ENCODE data around the gene DBF4B.

DBF4B gene

GRCh38 chr17:44794851-44795413, 86.5 kb downstream of the DBF4B start:
- peak; percentile 87 for DNase-seq (ENCODE audit: insufficient read length, low spot score)
- FAIRE-seq = peak; percentile 92

DNA sequence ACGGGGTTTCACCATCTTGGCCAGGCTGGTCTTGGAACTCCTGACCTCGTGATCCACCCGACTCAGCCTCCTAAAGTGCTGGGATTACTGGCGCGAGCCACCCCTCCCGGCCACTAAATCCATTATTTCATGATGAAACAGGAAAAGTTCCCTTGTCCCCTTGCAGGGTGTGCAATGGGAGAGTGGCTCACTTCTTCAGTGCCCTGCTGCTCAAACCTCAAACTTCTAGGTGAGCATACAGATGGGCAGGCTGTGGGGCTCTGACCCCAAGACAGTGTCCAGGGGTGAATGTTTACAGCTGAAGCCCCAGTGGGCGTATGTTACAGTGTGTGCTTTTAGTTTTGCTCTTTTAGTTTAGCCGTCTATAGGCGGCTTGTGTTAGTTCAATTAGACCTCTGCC, 87.0 kb downstream of the DBF4B start:
- no peak for DNase-seq (ENCODE audit: insufficient read length, low spot score)
- FAIRE-seq = peak; percentile 84

- DNase-seq (ENCODE audit: insufficient read length, low spot score) = no peak
- FAIRE-seq = peak; percentile 59
Measured at GRCh38 chr17:44795928-44796327, 87.5 kb downstream of the DBF4B start.

- DNase-seq (ENCODE audit: insufficient read length, low spot score) (no peak), FAIRE-seq (no peak)
Measured at GRCh38 chr17:44796731-44797130, 88.3 kb downstream of the DBF4B start.

DNA sequence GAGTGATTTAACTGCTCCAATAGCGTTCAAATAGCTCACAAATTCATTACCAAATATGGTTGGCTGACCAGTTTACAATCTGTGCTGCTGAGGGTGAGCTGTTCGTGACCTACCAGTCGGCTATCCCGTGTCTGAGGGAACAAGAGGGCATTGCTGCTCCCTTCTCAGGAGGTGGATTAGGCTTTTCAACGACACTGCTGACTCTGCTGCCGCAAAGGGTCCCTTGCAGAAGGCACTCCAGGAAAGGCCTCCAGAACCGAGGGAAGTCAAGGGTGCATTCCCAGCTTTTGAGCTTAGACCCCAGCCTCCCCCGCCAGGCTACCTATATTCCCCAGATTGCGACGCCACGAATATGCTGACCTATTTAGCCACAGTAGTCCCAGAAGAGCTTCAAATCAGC, 89.3 kb downstream of the DBF4B start:
- DNase-seq (ENCODE audit: insufficient read length, low spot score) (no peak), FAIRE-seq (peak; percentile 64)

GRCh38 chr17:44798356-44798755, 89.9 kb downstream of the DBF4B start:
- peak; percentile 74 for FAIRE-seq

More at GRCh38 chr17:44798356-44798755, 89.9 kb downstream of the DBF4B start:
- DNase-seq (ENCODE audit: insufficient read length, low spot score) = no peak
